ENCODE data around the gene NOS3.

The NOS3 gene

DNA sequence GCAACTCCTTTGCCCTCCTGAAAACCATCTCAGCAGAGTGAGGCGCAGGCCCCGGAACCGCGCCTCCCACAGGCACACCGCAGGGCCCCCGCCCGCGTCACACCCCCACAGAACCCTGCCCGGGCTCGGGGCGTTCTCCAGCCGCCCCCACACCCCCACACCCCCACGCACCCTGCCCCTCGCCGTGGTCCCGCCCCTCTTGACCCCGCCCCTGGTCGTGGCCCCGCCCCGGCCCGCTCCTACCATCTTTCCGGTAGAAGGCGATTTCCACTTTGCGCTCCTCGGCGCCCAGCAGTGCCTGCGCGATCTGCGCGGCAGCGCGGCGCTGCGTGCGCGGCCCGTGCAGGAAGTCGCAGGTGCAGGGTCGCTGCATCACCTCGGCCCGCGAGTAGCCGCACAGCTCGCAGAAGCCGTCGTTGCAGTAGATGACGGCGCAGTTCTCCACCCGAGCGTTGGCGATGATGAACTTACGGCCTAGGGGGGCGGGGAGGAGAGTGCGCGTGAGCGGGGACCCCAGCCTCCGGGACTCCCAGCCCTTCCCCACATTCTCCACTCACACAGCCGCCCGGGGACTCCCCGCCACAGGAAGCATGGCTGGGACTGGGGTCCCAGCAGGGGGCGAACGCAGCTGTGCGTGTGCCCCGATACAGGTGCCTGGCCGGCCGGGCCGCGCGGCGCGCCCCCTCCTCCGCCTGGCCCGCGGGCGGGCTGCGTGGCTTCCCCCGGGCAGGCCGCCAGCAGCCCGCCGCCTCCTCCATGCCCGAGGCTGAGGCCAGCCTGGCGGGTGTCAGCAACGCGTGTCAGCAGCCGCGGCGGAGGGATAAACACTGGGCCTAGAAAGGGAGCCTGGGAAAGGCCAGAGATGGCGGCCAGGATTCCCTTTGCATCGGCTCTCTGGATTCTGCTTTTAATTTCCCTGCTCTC lies 16.1 kb upstream of the NOS3 start:
- intact Hi-C loops (cut with DNase I), result no loop called here
- DNase-seq, result peak in 40 of 42 donors; percentile 40 to 86 (median 72)

DNA sequence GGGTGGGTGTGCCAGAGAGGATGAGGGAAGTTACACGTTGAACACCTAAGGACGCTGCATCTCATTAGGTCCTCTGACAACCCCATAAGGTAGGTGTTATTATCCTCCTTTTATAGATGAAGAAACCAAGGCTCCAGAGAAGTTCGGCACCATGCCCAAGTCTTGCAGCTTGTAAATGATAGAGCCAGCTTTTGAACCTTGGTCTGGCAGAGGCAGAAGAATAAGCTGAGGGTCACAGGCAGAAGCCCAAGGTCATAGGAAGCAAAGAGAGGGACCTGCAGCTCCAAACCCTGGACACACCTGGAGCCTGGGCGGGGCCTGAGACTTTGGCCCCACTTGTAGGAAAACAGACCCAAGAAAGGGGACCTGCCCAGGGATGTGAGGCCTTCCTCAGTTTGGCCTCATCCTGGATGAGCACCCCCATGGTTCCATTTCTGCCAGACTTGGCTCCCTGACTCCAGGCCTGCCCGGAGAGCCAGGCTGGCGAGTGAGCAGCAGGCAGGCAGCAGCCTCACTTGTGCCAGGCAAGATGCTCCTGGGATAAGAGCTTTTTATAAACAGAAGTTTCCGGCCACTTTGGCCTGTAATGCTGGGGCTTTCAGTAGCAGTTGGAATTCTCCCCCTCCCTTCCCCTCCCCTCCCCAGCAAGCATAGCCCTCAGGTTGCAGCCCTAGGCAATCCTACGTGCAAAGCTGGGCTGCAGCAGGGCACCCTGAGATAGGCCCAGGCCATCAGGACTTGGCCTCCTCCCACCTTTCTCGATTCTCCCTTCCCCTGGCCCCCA lies 15.1 kb upstream of the NOS3 start:
- intact Hi-C loops (cut with DNase I), result no loop called here

DNA sequence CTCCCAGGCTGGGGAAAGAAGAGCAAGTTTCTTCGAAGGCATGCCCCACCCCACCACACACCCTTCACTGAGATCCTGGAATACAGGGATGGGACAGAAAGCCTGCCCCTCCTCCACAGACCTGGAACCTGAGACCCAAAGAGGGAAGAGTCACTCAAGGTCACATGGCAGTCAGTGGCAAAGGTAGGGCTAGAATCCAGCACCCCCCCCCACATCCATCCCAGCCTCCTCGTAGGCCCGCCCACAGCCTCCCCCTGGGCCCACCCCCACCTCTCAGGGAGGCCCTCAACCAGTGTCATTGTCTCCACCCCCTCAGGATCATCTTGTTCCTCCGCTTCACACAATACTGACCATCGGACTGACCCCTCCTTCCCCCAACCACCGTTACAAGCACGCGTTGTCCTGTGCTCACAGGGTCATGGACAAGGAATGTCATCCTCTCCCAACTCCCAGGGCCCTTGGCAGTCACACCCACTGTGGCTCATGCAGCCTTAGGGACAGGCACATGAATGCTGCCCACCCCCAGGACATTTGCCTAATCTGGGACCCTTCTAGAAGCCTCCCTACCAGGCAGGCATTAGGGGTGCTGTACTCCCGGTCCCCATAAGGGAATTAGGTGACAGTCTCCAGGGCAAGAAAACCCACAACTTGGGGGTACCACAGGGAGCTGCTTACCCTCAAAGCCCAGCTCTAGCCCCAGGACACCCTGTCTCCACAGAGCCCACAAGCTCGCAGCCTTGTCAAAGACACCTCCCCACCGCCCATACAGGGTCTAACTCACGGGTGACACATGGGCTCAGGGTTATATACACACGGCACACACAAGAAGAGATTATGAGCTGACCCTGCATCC lies 14.1 kb upstream of the NOS3 start:
- intact Hi-C loops (cut with DNase I), result no loop called here

More for the DNA sequence above, 15.1 kb upstream of the NOS3 start:
- no peak for DNase-seq

DNA sequence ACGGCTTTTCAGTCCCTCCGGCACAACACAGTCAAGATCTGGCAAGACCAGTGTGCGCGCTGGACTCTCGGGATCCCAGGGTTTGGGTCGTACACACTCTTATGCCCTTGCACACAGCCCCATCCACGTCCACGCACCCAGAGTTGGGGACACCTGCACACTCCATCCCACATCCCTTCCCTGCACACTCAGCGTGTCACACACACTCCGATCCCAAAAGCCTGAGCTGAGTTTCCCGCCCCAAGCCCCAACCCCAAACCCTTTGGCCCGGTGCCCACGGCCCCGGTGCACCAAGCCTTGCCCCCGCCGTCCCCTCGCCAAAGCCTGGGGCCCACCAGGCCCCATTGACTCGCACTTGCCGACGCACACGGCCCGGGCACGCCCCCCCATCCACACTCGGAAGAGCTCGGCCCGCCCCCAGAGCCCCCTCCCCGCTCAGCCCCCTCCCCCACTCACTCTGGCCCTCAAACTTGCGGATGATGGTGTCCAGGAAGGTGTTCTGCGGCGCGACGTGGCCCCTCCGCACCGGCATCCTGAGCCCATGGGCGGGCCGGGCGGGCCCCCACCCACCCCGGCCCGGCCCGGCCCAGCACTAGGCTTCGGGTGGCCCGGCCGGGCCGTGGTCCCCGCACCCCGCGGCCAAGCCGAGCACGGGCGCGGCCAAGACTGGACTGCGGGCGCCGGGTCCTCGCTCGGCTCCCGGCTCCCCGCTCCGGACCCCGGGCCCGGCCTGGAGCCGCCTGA lies 13.3 kb upstream of the NOS3 start:
- DNase-seq, result peak in 2 of 42 donors; percentile 5 to 39
- intact Hi-C loops (cut with DNase I), result no loop called here

More for the DNA sequence above, 14.1 kb upstream of the NOS3 start:
- no peak for DNase-seq

DNA sequence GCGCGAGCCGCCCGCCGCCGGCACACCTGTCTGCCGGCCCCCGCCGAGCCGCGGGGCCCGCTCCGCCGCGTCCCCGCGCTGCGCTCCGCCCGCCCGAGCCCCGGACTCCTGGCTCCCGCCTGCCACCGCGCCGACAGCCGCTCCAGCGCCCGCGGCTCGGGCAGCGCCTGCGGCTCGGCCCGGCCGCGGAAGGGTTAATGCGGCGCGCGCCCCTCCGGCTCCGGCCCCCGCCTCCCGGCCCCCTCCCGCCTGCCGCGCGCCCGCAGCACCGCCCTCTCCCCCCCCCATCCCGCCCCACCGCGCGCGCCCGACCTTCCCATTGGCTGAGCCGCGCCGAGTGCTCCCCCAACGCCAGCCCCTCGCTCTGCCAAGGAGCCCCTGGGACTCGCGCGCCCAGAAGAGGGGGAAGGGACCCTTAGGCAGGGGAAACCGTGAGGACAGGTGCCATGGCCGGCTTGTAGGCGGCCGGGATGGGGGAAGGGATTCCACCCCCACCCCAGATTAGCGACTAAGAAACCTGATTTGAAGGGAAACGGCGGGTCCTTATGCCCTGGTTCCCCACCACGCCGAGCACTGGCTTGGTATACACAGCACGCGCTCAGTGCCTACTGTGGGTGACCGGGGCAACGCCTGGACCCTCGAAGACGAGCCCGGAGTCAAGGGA lies 12.6 kb upstream of the NOS3 start, which contains the start of gene KCNH2:
Gene KCNH2 (minus strand): TSS at position 196 of the 664 bp plus-strand sequence. CDS start 408 bp downstream, outside the sequence.
- DNase-seq, result peak in 41 of 42 donors; percentile 34 to 87 (median 76)
- intact Hi-C loops (cut with DNase I), result no loop called here

DNA sequence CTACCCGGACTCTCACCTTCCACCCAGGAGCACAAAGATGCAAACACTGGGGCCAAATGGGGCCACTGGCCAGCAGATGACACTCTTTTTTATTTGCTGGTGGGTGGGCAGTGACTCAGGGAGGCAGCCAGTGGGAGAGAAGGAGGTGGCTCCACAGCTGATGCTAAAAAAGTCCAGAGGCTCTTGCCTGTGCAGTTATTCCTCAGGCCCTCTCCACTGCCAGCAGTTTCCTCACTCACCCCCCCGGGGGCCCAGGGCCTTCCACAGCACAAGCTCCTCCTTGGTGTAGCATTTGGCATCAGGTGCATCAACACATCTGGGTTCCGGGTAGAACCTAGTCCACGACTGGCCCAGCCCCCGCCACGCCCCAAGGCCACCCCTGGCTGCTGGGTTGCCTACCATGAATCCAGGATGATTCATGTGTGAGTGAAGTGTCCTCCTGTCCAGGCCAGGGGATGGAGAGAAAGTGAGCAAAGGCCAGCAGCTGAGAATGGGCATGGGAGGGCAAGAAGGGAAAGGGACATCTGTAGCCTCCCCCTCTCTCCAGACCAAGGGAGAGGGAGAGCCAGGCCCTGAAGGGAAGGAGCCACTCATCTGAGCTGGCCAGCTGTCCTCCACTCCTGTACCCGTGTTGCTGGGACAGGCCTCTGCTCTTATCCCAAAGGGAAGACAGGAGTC lies 11.0 kb upstream of the NOS3 start:
- intact Hi-C loops (cut with DNase I), result no loop called here
- peak in 1 of 42 donors; percentile 13 for DNase-seq

DNA sequence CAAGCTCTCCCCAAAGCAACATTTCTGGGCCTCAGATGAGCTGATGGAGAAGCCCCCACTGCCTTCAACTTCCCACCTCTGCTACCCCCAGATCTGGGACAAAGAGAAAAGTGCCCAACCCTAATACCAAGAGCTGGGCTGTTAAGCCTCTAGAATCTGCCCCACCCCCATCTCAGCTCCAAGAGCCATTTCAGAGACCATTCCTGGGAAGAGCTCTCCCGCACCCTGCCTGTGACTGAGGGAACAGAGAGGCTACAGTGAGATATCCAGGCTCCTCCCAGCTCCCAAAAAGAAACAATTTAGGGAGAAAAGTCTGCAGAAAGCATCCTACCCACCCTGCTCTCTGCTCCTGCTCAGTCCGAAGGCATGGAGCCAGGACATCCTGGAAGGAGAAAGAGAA lies 10.2 kb upstream of the NOS3 start:
- intact Hi-C loops (cut with DNase I), result no loop called here
- DNase-seq, result peak in 1 of 42 donors; percentile 28

DNA sequence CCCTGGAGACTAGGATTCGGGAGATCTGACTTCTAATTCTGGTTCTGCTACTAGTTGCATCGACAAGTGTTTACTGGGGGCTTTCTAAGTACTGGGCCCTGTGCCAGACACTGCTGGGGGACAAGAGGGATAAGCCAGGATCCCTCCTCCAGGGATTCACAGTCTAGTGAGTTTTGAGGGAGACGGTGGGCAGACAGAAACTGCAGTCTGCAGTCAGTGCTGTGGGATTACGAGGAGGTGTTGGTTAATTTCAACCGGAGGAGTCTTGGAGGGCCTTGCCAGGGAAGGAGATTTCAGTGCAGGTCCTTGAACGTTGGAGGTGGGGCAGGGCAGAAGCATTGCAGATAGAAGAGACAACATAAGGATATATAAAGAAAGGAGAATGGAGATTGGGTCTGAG lies 9.2 kb upstream of the NOS3 start:
- DNase-seq, result no peak
- intact Hi-C loops (cut with DNase I), result no loop called here

DNA sequence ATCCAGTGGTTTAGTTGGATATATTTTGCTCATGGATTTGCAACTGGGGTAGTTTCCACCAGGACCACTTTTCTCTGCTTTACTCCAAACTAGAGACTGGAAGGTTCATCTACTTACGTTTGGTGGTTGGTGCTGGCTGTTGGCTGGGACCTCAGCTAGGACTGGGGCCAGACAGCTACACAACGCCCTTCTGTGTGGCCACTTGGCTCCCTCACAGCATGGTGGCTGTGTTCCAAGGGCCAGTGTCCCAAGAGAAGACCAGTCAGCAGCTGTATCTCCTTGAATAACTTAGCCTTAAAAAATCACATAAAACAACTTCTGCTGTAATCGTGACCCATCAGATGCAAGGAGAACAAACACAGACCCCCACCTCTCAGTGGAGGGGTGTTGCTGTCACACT lies 8.5 kb upstream of the NOS3 start:
- intact Hi-C loops (cut with DNase I), result no loop called here
- peak; percentile 69 to 96 (median 90) for DNase-seq

DNA sequence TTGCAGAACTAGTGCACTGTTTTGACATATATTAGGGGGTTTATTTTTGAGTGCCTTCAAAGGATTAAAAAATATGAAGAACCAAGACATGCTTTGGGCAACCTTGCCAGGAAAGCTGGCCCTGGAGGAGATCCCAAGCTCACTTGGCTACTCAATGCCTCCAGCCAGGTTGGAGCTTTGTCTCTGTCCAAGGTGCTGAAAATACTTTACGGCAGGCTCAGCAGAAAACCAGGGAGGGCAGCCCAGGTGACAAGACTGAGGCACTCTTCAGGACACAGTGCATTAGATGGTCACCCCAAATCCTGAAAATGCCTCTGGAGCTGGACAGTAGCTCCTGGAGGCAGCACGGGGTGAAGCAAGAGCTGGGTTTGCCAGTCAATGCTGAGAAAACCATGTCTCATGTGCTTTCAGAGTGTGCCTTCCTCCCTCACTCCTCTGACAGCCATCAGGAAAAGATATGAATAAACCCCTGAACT lies 6.9 kb upstream of the NOS3 start:
- DNase-seq, result peak in 1 of 42 donors; percentile 65
- intact Hi-C loops (cut with DNase I), result no loop called here

DNA sequence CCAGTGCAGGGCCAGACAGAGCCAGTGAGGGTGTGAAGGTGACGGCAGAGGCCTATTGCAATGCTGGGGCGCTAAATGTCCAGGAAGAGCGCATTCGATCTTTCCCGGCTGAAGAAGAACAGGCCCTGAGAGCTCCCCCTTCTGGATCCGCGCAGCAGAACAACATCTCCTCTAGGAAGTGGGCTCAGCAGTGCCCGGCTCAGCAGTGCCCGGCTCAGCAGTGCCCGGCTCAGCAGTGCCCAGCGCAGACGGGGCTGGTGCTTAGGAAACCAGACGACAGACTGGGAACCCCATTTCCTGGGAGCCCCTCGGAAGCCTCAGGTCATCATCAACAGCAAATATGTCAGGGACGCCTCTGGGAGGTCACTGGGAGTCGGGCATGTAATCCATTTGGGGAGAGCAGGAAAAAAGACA lies 4.7 kb upstream of the NOS3 start:
- peak in 40 of 42 donors; percentile 60 to 91 (median 78) for DNase-seq
- intact Hi-C loops (cut with DNase I), result loop anchor here (2.0 kb wide), 1 partner anchor 87 kb away; no protein-coding TSS in a partner anchor

DNA sequence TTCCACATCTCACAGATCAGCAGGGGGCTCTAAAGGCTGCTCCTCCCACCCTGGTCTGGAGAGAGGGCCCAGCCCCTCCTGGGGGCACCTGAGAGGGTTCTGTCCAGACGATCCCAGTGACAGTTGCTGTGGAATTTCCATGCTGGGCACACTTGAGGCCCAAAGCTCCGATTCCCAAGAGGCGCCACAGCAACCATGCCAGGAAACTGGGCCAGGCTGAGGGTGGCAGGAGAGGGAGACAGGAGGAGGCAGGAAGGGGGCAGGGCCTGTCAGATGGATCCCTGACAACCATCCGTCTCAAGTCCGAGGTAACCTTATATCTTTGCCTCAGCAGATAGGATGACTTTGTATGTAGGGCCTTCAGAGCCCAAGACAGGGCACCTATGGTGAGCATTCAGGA lies 4.3 kb upstream of the NOS3 start:
- DNase-seq, result no peak
- intact Hi-C loops (cut with DNase I), result loop anchor here (2.0 kb wide), 1 partner anchor 88 kb away; no protein-coding TSS in a partner anchor

DNA sequence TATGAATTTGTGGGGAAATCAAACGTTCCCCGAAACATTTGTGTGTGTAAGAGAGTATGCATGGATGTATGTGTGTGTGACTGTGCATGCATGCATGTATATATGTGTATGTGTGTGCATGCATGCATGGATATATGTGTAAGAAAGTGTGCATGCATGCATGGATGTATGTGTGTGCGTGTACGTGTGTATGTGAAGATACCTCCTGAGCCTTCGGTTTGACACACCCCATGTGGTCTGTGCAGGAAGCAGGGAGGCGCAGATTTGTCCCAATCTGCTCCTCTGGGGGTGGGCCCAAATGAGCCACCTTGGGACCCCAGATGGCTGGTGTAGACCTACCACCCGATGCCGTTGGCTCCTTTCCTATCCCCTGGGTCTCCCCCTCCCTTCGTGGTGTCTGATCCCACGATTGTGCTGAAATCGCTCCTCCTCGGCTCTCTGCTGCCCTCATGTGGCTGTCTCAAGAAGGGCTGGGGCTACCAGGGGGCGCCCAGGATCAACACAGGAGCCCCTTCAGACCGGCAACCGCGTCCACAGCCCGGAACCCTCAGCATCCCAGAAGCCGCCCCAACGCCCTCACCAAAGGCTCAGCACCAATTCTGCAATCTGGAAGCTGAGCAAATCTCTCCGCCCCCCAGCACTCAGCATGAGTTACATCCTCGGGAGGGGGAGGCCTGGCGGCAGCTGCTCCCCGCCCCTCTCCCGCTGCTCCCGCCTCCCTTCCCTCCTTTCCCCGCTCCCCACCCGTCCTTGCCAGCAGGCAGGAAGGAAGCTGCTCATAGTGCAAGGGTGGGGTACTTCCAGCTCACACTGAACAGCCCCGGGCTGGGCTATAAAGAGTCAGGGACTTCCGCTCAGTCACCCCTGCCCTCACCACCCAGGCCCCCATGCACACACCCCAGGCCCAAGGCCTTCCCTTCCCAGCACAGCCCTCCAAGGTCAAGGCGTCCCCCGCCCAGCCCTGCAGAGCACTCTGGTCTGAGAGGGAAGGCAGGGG lies 2.3 kb upstream of the NOS3 start:
- intact Hi-C loops (cut with DNase I), result loop anchor here (2.0 kb wide), 1 partner anchor 26 kb away; no protein-coding TSS in a partner anchor
- DNase-seq, result peak; percentile 58 to 91 (median 80)

DNA sequence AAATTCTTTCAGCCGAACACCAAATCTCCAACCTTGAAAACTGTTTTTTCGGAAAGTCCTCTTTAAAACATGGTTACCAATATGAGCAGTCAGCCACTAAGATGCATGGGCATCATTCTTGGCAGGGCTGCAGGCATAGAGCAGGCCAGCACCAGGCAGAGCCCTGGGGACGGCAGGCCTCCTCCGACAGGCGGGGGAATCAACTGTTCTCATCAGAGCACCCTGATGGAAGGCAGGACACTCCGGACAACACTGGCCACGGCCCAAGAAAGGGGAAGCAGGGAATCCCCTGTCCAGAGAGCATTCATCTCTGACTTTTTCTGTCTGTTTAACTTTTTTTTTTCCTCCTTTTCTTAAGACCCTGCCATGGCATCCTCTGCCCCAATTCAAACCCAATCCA lies 1.4 kb upstream of the NOS3 start:
- no peak for DNase-seq
- intact Hi-C loops (cut with DNase I), result loop anchor here (2.0 kb wide), 1 partner anchor 27 kb away; no protein-coding TSS in a partner anchor

DNA sequence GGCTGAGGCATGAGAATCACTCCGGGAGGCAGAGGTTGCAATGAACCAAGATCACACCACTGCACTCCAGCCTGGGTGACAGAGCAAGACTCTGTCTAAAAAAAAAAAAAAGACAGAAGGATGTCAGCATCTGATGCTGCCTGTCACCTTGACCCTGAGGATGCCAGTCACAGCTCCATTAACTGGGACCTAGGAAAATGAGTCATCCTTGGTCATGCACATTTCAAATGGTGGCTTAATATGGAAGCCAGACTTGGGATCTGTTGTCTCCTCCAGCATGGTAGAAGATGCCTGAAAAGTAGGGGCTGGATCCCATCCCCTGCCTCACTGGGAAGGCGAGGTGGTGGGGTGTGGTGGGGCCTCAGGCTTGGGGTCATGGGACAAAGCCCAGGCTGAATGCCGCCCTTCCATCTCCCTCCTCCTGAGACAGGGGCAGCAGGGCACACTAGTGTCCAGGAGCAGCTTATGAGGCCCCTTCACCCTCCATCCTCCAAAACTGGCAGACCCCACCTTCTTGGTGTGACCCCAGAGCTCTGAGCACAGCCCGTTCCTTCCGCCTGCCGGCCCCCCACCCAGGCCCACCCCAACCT lies 1.3 kb downstream of the NOS3 start:
- intact Hi-C loops (cut with DNase I), result loop anchor here (10.0 kb wide), 1 partner anchor 207 kb away; no protein-coding TSS in a partner anchor
- no peak for DNase-seq
